ENCODE data around the gene AP1G1. TPM values are rescaled to one million over a fixed set of nuclear protein-coding genes. Genes with fewer than 3 reads are reported as not detected.

Gene AP1G1
- polyA plus RNA-seq, 1 of the 3 experiments (the other 2 are of a cell fraction), result 23.8 TPM

DNA sequence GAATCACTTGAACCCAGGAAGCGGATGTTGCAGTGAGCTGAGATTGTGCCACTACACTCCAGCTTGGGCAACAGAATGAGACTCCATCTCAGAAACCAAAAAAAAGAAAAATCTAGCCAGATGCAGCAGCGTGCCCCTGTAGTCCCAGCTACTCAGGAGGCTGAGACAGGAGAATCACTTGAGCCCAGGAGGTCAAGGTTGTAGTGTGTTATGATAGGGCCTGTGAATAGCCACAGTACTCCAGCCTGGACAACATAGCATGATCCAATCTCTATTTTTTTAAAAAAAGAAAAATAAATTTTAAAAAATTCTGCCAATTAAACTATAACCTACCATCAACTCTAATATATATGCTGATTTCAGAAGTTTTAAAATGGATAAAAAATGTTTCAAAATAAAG is 99.9 kb downstream of the AP1G1 start (continued):
- TF ChIP-seq ZBTB33 (IDR thresholded peaks at IDR 0.05; ENCODE audit: borderline replicate concordance, low read depth), result no peak
- no peak for TF ChIP-seq JUND (IDR thresholded peaks at IDR 0.05)
- no peak for TF ChIP-seq MXI1 (IDR thresholded peaks at IDR 0.05; ENCODE audit: low read depth, low read length)
- TF ChIP-seq, protein P1, sequence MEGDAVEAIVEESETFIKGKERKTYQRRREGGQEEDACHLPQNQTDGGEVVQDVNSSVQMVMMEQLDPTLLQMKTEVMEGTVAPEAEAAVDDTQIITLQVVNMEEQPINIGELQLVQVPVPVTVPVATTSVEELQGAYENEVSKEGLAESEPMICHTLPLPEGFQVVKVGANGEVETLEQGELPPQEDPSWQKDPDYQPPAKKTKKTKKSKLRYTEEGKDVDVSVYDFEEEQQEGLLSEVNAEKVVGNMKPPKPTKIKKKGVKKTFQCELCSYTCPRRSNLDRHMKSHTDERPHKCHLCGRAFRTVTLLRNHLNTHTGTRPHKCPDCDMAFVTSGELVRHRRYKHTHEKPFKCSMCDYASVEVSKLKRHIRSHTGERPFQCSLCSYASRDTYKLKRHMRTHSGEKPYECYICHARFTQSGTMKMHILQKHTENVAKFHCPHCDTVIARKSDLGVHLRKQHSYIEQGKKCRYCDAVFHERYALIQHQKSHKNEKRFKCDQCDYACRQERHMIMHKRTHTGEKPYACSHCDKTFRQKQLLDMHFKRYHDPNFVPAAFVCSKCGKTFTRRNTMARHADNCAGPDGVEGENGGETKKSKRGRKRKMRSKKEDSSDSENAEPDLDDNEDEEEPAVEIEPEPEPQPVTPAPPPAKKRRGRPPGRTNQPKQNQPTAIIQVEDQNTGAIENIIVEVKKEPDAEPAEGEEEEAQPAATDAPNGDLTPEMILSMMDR (IDR thresholded peaks at IDR 0.05), result no peak

- Histone ChIP-seq H3K79me2 (ENCODE audit: insufficient read depth) (peaks cover 70% of the 10 kb centered on the region), H3K4me2 (no peak overlapping the region), H3K27me3 (ENCODE audit: insufficient read depth) (no peaks in the 10 kb centered on the region), H4K20me1 (ENCODE audit: insufficient read depth) (peaks cover 20% of the 10 kb centered on the region; the same call in 1 of the 2 replicates), H3K9me2 (no peaks in the 10 kb centered on the region), H3K9me3 (no peaks in the 10 kb centered on the region), H2AFZ (ENCODE audit: low read depth) (no peak overlapping the region), H3F3A (replicated peaks; ENCODE audit: insufficient read depth) (peaks cover 11% of the 10 kb centered on the region), H3K4me1 (ENCODE audit: control insufficient read depth in 1 of 2, insufficient read depth in 2 of 2, low read depth in 1 of 2, low read length in 1 of 2) (peaks cover 4 to 20% of the 10 kb centered on the region in 2 experiments; a peak in 3 of 4 replicates), H3K9ac (no peak overlapping the region), H3K4me3 (ENCODE audit: low read depth in 2 of 2, low read length in 1 of 2) (no peak overlapping the region), H3K36me3 (replicated peaks in 1 of 2; ENCODE audit: control insufficient read depth in 1 of 2, insufficient read depth in 2 of 2, low read length in 1 of 2) (peaks cover 3 to 16% of the 10 kb centered on the region in 2 experiments), H3K27ac (ENCODE audit: low read depth in 2 of 2, low read length in 1 of 2) (peak overlapping the region in 1 of 2 experiments; percentile 31; a peak in 1 of 4 replicates)
- TF ChIP-seq PBX3 (IDR thresholded peaks at IDR 0.05) (no peak), EZH2phosphoT487 (IDR thresholded peaks at IDR 0.05; ENCODE audit: borderline replicate concordance, low read depth) (no peak), EP300 (IDR thresholded peaks at IDR 0.05; ENCODE audit: borderline replicate concordance in 1 of 2, low read depth in 1 of 2, low read length in 1 of 2) (no peak), JUND (IDR thresholded peaks at IDR 0.05) (no peak), CHD2 (IDR thresholded peaks at IDR 0.05; ENCODE audit: low read length, partially characterized antibody) (no peak), RXRA (IDR thresholded peaks at IDR 0.05; ENCODE audit: borderline replicate concordance, low read depth) (no peak), TAF1 (IDR thresholded peaks at IDR 0.05; ENCODE audit: borderline replicate concordance, low read depth, low read length) (no peak), FOXJ3 (CRISPR knock-in tag; IDR thresholded peaks at IDR 0.05) (no peak), RCOR1 (IDR thresholded peaks at IDR 0.05; ENCODE audit: low read length) (no peak), MXI1 (IDR thresholded peaks at IDR 0.05; ENCODE audit: low read depth, low read length) (no peak), ELF1 (IDR thresholded peaks at IDR 0.05) (no peak), RFX5 (IDR thresholded peaks at IDR 0.05; ENCODE audit: low read length) (no peak)
- TF ChIP-seq, protein P1 (IDR thresholded peaks at IDR 0.05), result no peak
- WGBS (ENCODE audit: low lambda C conversion rate), result over 99% methylated on average over 7 of the region's 7 CpGs
- CTCF ChIA-PET, result no interaction called here
- POLR2A ChIA-PET, result no interaction called here
- no peak for DNase-seq
These were observed 101.4 kb downstream of the AP1G1 start for GRCh38 chr16:71707199-71707598.

All from SK-N-SH (cell line).